IMR-90 (cell line): ENCODE results near the gene PDE11A. TPM values are rescaled to one million over a fixed set of nuclear protein-coding genes. Genes with fewer than 3 reads are reported as not detected.

Experiments
- ATAC-seq: fragments of 200-7000 bp; cut with Tn5 transposase; 2 replicates; pipeline ENCODE4 v1.9.1; 2020; ENCODE audit warnings: low read depth, mild to moderate bottlenecking, moderate library complexity
- BruUV-seq: library from RNA; stranded (reverse); fragments of 400-500 nt; replicated peaks from 2 replicates; lab custom pipeline; 2021; lab: Mats Ljungman, UMichigan
- CTCF ChIA-PET: fragments of 300-600 bp; formaldehyde crosslinking; extraction: SDS; loops from one replicate; lab custom pipeline; 2021; ENCODE audit warnings: antibody characterized with exemption; lab: Yijun Ruan, JAX
- POLR2A ChIA-PET: fragments of 300-600 bp; sonication (Branson Sonifier 250); formaldehyde crosslinking; loops from one replicate; lab custom pipeline; 2022; ENCODE audit warnings: antibody characterized with exemption; ENCODE audit not compliant: unreplicated experiment; lab: Charles Lee
- DNase-seq: peaks from one replicate; pipeline ENCODE4 v3.0.0; 2013
- H2AFZ ChIP-seq: replicated peaks from 2 replicates; pipeline ENCODE3; 2013; ENCODE audit warnings: low read length, mild to moderate bottlenecking; ENCODE audit not compliant: poor library complexity
- H2AK5ac ChIP-seq: 2 replicates; pipeline ENCODE4 v1.6.1; 2013; ENCODE audit warnings: low read depth, low read length, inconsistent platforms
- H2AK9ac ChIP-seq: replicated peaks from 2 replicates; pipeline ENCODE3; 2013; ENCODE audit warnings: mild to moderate bottlenecking, low read depth, low read length, moderate library complexity; ENCODE audit not compliant: poor library complexity
- H2BK120ac ChIP-seq: 2 replicates; pipeline ENCODE4 v1.6.1; 2013; ENCODE audit warnings: low read depth, low read length, inconsistent platforms
- H2BK15ac ChIP-seq: 3 replicates; pipeline ENCODE4 v1.6.1; 2013; ENCODE audit warnings: low read depth, low read length, inconsistent platforms
- H2BK20ac ChIP-seq: 2 replicates; pipeline ENCODE4 v1.6.1; 2013; ENCODE audit warnings: low read depth, mild to moderate bottlenecking, inconsistent platforms, low read length, moderate library complexity
- H2BK5ac ChIP-seq: 2 replicates; pipeline ENCODE4 v1.6.1; 2013; ENCODE audit warnings: mild to moderate bottlenecking, low read depth, low read length, inconsistent platforms; ENCODE audit not compliant: poor library complexity, severe bottlenecking
- H3K14ac ChIP-seq: replicated peaks from 2 replicates; pipeline ENCODE4 v1.6.1; 2013; ENCODE audit warnings: low read depth, low read length, inconsistent platforms
- H3K18ac ChIP-seq: 2 replicates; pipeline ENCODE4 v1.6.1; 2013; ENCODE audit warnings: low read depth, low read length, control low read depth
- H3K23ac ChIP-seq: 2 replicates; pipeline ENCODE4 v1.6.1; 2013; ENCODE audit warnings: low read depth, low read length, inconsistent platforms
- H3K27ac ChIP-seq: 2 replicates; pipeline ENCODE4 v1.5.1; 2013; ENCODE audit warnings: mild to moderate bottlenecking, control low read depth, low read length; ENCODE audit not compliant: insufficient read depth
- H3K27me3 ChIP-seq: 2 replicates; pipeline ENCODE4 v1.6.1; 2013; ENCODE audit warnings: low read length; ENCODE audit not compliant: control insufficient read depth, insufficient read depth
- H3K36me3 ChIP-seq: 2 replicates; pipeline ENCODE4 v1.6.1; 2013; ENCODE audit warnings: low read length, mixed read lengths; ENCODE audit not compliant: control insufficient read depth, insufficient read depth
- H3K4ac ChIP-seq: 2 replicates; pipeline ENCODE4 v1.6.1; 2013; ENCODE audit warnings: low read depth, low read length, inconsistent platforms
- H3K4me1 ChIP-seq: 2 replicates; pipeline ENCODE4 v1.6.1; 2013; ENCODE audit warnings: low read length, mixed read lengths; ENCODE audit not compliant: control insufficient read depth, insufficient read depth
- H3K4me2 ChIP-seq: 2 replicates; pipeline ENCODE4 v1.6.1; 2013; ENCODE audit warnings: low read depth, mild to moderate bottlenecking, control low read depth, low read length, moderate library complexity
- H3K4me3 ChIP-seq: 2 replicates; pipeline ENCODE4 v1.5.1; 2013; ENCODE audit warnings: low read depth, mild to moderate bottlenecking, control low read depth, low read length, moderate library complexity; ENCODE audit not compliant: insufficient read depth
- H3K56ac ChIP-seq: 2 replicates; pipeline ENCODE4 v1.6.1; 2013; ENCODE audit warnings: low read length, inconsistent platforms; ENCODE audit not compliant: insufficient read depth; ENCODE audit errors: extremely low read depth
- H3K79me1 ChIP-seq, 2 experiments: 2 replicates each; pipeline ENCODE4 v1.6.1; 2013; ENCODE audit warnings: low read length in 2 of 2, inconsistent platforms in 1 of 2, low read depth in 1 of 2
- H3K9ac ChIP-seq: 2 replicates; pipeline ENCODE4 v1.6.1; 2013; ENCODE audit warnings: low read depth, low read length, control low read depth
- H3K9me1 ChIP-seq: 2 replicates; pipeline ENCODE4 v1.6.1; 2013; ENCODE audit warnings: low read length, inconsistent platforms; ENCODE audit not compliant: insufficient read depth
- H3K9me3 ChIP-seq: 2 replicates; pipeline ENCODE4 v1.6.1; 2013; ENCODE audit warnings: low read length; ENCODE audit not compliant: control insufficient read depth, insufficient read depth
- H4K20me1 ChIP-seq: 2 replicates; pipeline ENCODE4 v1.6.1; 2013; ENCODE audit warnings: low read length, inconsistent platforms; ENCODE audit not compliant: insufficient read depth
- H4K5ac ChIP-seq: 2 replicates; pipeline ENCODE4 v1.6.1; 2013; ENCODE audit warnings: mild to moderate bottlenecking, low read depth, low read length, control low read depth
- H4K8ac ChIP-seq, 2 experiments: 2 replicates each; pipeline ENCODE4 v1.6.1; 2013; ENCODE audit warnings: low read depth in 2 of 2, low read length in 2 of 2, control low read depth in 1 of 2, inconsistent platforms in 1 of 2
- H4K91ac ChIP-seq: 2 replicates; pipeline ENCODE4 v1.6.1; 2013; ENCODE audit warnings: low read depth, low read length, inconsistent platforms; ENCODE audit not compliant: insufficient read depth
- BHLHE40 ChIP-seq: fragments of 150-350 bp; IDR thresholded peaks from 2 replicates; pipeline ENCODE4 v1.6.1; 2016; ENCODE audit warnings: mild to moderate bottlenecking, low read depth, low read length
- CEBPB ChIP-seq: IDR thresholded peaks from 2 replicates; pipeline ENCODE4 v1.6.1; 2012; ENCODE audit warnings: low read depth, low read length, improper control_type of control experiment
- CHD1 ChIP-seq: IDR thresholded peaks from 2 replicates; pipeline ENCODE4 v1.6.1; 2012; ENCODE audit warnings: low read depth, low read length, improper control_type of control experiment
- ELK1 ChIP-seq: fragments of 150-350 bp; IDR thresholded peaks from 2 replicates; pipeline ENCODE4 v1.6.1; 2016; ENCODE audit warnings: low read depth, mild to moderate bottlenecking, low read length, moderate library complexity, borderline replicate concordance
- FOS ChIP-seq: fragments of 150-350 bp; IDR thresholded peaks from 2 replicates; pipeline ENCODE4 v1.6.1; 2016; ENCODE audit warnings: low read depth, low read length
- MAFK ChIP-seq: IDR thresholded peaks from 2 replicates; pipeline ENCODE4 v1.6.1; 2012; ENCODE audit warnings: low read depth, low read length, improper control_type of control experiment
- MAZ ChIP-seq: IDR thresholded peaks from 2 replicates; pipeline ENCODE4 v1.6.1; 2012; ENCODE audit warnings: low read depth, mild to moderate bottlenecking, low read length, improper control_type of control experiment, moderate library complexity, borderline replicate concordance
- MXI1 ChIP-seq: IDR thresholded peaks from 2 replicates; pipeline ENCODE4 v1.6.1; 2012; ENCODE audit warnings: low read depth, mild to moderate bottlenecking, low read length, moderate library complexity, borderline replicate concordance
- NFE2L2 ChIP-seq: fragments of 150-350 bp; IDR thresholded peaks from 2 replicates; pipeline ENCODE4 v1.6.1; 2016; ENCODE audit warnings: low read depth, mild to moderate bottlenecking, low read length
- POLR2A ChIP-seq: IDR thresholded peaks from 2 replicates; pipeline ENCODE4 v1.6.1; 2012; ENCODE audit warnings: mild to moderate bottlenecking, low read depth, low read length
- RAD21 ChIP-seq: IDR thresholded peaks from 2 replicates; pipeline ENCODE4 v1.6.1; 2012; ENCODE audit warnings: low read length, improper control_type of control experiment
- RCOR1 ChIP-seq: IDR thresholded peaks from 2 replicates; pipeline ENCODE4 v1.6.1; 2012; ENCODE audit warnings: mild to moderate bottlenecking, low read length, improper control_type of control experiment; ENCODE audit not compliant: insufficient replicate concordance
- RFX5 ChIP-seq: IDR thresholded peaks from 2 replicates; pipeline ENCODE4 v1.8.0; 2012; ENCODE audit warnings: low read depth, mild to moderate bottlenecking, low read length, moderate library complexity
- WGBS, 2 experiments: methylation state at CpG; one replicate each; pipeline versions ENCODE4 v1.1.5 to v1.1.7; 2013; ENCODE audit warnings: missing lambda C conversion rate in 2 of 2; ENCODE audit not compliant: insufficient read length in 1 of 2; ENCODE audit errors: extremely low coverage in 2 of 2; 5-methylcytosine and 5-hydroxymethylcytosine counted together
- dilution Hi-C: fragments of 300-500 bp; cut with HindIII; formaldehyde crosslinking; loops from one replicate; pipeline ENCODE4 v1.14.3; 2018; ENCODE audit warnings: low sequenced_read_pairs; ENCODE audit not compliant: unreplicated experiment
- in situ Hi-C: fragments of 300-500 bp; cut with MboI; formaldehyde crosslinking; loops from 3 replicates; pipeline ENCODE4 v1.14.3; 2019; ENCODE audit warnings: low sequenced_read_pairs, inconsistent platforms, mixed read lengths
- intact Hi-C: fragments of 100-400 bp; cut with micrococcal nuclease; formaldehyde crosslinking; loops from 2 replicates; pipeline ENCODE4 v1.10.0; 2022
- polyA plus RNA-seq, 3 experiments: library from polyadenylated mRNA; depleted of rRNA; stranded (reverse); fragments of >200 nt; gene quantifications; 2 replicates each; pipeline ENCODE4 v1.2.3, GENCODE V29; 2012; ENCODE audit warnings: low replicate concordance in 1 of 3
- total RNA-seq: library from RNA; depleted of rRNA; stranded (reverse); fragments of >200 nt; gene quantifications from 2 replicates; pipeline ENCODE4 v1.2.3, GENCODE V29; 2012
- TF ChIP-seq, protein P1 (sequence below): conservative IDR thresholded peaks from 2 replicates; pipeline ENCODE4 v1.5.1; 2012; ENCODE audit warnings: mild to moderate bottlenecking, low read depth, low read length, improper control_type of control experiment

The PDE11A gene
- total and polyA plus RNA-seq, 2 of the 4 experiments (the other 2 are of a cell fraction): 0.21 to 0.72 TPM

- no peak for TF ChIP-seq NFE2L2
Observed at GRCh38 chr2:177711483-177712265, 360.9 kb downstream of the PDE11A start (continued).

DNA sequence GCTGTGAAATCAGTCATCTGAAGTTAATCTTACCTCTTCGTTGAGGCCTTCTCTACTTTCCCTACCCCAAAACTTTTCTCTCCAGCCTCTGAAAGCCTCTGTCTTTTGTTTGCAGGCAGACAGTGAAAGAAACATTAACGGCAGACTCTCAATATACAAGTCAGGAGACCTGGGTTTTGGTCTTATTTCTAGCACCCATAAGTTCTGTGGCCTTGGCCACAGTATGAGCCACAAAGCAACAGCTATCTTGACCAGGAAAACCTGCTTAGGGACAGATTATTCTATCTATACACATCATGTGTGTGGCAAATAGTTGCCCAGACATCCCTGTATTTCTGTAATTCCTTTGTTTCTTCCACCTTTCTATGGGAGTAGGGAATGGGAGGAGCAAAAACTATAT is 361.7 kb downstream of the PDE11A start:
- Histone ChIP-seq H4K5ac (no peak overlapping the region), H3K27me3 (no peaks in the 10 kb centered on the region; the same call in 1 of the 2 replicates), H2AFZ (no peak overlapping the region), H2AK5ac (no peak overlapping the region), H3K4me3 (no peak overlapping the region), H3K4ac (no peak overlapping the region), H3K23ac (no peak overlapping the region), H3K18ac (no peak overlapping the region), H2BK20ac (no peak overlapping the region), H4K8ac (no peak overlapping the region), H3K14ac (no peak overlapping the region), H4K20me1 (no peaks in the 10 kb centered on the region), H2BK5ac (no peak overlapping the region), H4K91ac (no peak overlapping the region), H2BK120ac (no peak overlapping the region), H3K9me1 (no peaks in the 10 kb centered on the region), H3K4me2 (no peak overlapping the region), H3K79me1 (no peaks in the 10 kb centered on the region), H3K56ac (no peak overlapping the region), H3K4me1 (no peaks in the 10 kb centered on the region), H3K9me3 (no peaks in the 10 kb centered on the region), H3K9ac (no peak overlapping the region), H3K36me3 (no peaks in the 10 kb centered on the region), H2BK15ac (no peak overlapping the region), H3K27ac (no peak overlapping the region), H2AK9ac (no peak overlapping the region)
- in situ Hi-C loops (no loop called here), intact Hi-C loops (no loop called here), dilution Hi-C loops (no loop called here)
- BruUV-seq: no TSS peak
- ATAC-seq (no peak), DNase-seq (no peak)
- ChIA-PET CTCF (no interaction called here), POLR2A (no interaction called here)
- no CpG with 5 or more reads among the region's 2 CpGs for WGBS, 2 experiments
- TF ChIP-seq ELK1 (no peak), MAFK (no peak), RCOR1 (no peak), POLR2A (no peak), CHD1 (no peak), MXI1 (no peak), NFE2L2 (no peak), FOS (no peak), RFX5 (no peak), RAD21 (no peak), BHLHE40 (no peak), CEBPB (no peak), MAZ (no peak)
- TF ChIP-seq, protein P1, sequence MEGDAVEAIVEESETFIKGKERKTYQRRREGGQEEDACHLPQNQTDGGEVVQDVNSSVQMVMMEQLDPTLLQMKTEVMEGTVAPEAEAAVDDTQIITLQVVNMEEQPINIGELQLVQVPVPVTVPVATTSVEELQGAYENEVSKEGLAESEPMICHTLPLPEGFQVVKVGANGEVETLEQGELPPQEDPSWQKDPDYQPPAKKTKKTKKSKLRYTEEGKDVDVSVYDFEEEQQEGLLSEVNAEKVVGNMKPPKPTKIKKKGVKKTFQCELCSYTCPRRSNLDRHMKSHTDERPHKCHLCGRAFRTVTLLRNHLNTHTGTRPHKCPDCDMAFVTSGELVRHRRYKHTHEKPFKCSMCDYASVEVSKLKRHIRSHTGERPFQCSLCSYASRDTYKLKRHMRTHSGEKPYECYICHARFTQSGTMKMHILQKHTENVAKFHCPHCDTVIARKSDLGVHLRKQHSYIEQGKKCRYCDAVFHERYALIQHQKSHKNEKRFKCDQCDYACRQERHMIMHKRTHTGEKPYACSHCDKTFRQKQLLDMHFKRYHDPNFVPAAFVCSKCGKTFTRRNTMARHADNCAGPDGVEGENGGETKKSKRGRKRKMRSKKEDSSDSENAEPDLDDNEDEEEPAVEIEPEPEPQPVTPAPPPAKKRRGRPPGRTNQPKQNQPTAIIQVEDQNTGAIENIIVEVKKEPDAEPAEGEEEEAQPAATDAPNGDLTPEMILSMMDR: no peak
